ENCODE results near the gene TOP3B.

DNA sequence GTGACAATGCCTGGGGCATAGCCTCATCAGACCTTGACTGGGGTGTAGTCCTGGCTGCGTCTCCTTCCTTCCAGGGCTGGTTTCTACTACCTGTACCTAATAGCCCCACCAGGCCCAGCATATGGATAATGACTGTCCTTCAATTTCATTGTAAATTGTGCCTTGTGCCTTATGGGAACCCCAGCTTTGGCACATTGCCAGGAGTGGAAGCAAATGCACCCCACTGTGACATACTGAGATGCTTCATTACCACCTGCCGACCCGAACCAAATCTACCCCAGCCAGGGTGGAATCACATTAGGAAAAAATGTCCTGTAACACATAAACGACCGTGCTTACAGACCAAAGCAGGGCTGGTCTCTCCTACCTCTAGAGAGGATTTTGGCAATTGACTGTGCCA is 7.3 kb downstream of the TOP3B start:
- TF ChIP-seq TCF4 (CRISPR knock-in tag; IDR thresholded peaks at IDR 0.05; ENCODE audit: borderline replicate concordance) = no peak
- TF ChIP-seq, protein P1, sequence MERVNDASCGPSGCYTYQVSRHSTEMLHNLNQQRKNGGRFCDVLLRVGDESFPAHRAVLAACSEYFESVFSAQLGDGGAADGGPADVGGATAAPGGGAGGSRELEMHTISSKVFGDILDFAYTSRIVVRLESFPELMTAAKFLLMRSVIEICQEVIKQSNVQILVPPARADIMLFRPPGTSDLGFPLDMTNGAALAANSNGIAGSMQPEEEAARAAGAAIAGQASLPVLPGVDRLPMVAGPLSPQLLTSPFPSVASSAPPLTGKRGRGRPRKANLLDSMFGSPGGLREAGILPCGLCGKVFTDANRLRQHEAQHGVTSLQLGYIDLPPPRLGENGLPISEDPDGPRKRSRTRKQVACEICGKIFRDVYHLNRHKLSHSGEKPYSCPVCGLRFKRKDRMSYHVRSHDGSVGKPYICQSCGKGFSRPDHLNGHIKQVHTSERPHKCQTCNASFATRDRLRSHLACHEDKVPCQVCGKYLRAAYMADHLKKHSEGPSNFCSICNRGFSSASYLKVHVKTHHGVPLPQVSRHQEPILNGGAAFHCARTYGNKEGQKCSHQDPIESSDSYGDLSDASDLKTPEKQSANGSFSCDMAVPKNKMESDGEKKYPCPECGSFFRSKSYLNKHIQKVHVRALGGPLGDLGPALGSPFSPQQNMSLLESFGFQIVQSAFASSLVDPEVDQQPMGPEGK (CRISPR knock-in tag; IDR thresholded peaks at IDR 0.05; ENCODE audit: borderline replicate concordance) = no peak
- TF ChIP-seq ZFP30 (CRISPR knock-in tag; IDR thresholded peaks at IDR 0.05) = no peak
- TF ChIP-seq ESRRG (CRISPR knock-in tag; IDR thresholded peaks at IDR 0.05) = no peak
- TF ChIP-seq, protein P2, sequence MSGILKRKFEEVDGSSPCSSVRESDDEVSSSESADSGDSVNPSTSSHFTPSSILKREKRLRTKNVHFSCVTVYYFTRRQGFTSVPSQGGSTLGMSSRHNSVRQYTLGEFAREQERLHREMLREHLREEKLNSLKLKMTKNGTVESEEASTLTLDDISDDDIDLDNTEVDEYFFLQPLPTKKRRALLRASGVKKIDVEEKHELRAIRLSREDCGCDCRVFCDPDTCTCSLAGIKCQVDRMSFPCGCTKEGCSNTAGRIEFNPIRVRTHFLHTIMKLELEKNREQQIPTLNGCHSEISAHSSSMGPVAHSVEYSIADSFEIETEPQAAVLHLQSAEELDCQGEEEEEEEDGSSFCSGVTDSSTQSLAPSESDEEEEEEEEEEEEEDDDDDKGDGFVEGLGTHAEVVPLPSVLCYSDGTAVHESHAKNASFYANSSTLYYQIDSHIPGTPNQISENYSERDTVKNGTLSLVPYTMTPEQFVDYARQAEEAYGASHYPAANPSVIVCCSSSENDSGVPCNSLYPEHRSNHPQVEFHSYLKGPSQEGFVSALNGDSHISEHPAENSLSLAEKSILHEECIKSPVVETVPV (CRISPR knock-in tag; IDR thresholded peaks at IDR 0.05) = no peak
- TF ChIP-seq, protein P3, sequence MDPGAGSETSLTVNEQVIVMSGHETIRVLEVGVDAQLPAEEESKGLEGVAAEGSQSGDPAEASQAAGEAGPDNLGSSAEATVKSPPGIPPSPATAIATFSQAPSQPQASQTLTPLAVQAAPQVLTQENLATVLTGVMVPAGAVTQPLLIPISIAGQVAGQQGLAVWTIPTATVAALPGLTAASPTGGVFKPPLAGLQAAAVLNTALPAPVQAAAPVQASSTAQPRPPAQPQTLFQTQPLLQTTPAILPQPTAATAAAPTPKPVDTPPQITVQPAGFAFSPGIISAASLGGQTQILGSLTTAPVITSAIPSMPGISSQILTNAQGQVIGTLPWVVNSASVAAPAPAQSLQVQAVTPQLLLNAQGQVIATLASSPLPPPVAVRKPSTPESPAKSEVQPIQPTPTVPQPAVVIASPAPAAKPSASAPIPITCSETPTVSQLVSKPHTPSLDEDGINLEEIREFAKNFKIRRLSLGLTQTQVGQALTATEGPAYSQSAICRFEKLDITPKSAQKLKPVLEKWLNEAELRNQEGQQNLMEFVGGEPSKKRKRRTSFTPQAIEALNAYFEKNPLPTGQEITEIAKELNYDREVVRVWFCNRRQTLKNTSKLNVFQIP (CRISPR knock-in tag; IDR thresholded peaks at IDR 0.05; ENCODE audit: borderline replicate concordance, low read depth) = no peak
- TF ChIP-seq GLIS3 (CRISPR knock-in tag; IDR thresholded peaks at IDR 0.05) = no peak

All from SK-N-SH treated with all-trans-retinoic acid at 6 μM for 48 hours (cell line).